Adipocyte (in vitro differentiated cells): ENCODE data around the gene GADD45A.
"Not testable (repeated sequence)": the region's sequence is repeated elsewhere in the genome, so short reads cannot be mapped to it uniquely, and the experiment has no call there.

ENCODE experiments used
- DNase-seq: peaks from one replicate; pipeline ENCODE4 v3.0.0-alpha.2; 2015; ENCODE audit warnings: low read depth
- H3K27me3 ChIP-seq: replicated peaks from 2 replicates; pipeline ENCODE4 v1.7.0; 2013; ENCODE audit warnings: mild to moderate bottlenecking, low read length, moderate library complexity; ENCODE audit not compliant: control insufficient read depth, insufficient read depth
- H3K36me3 ChIP-seq: 2 replicates; pipeline ENCODE4 v1.7.0; 2013; ENCODE audit warnings: low read length, mild to moderate bottlenecking, moderate library complexity; ENCODE audit not compliant: control insufficient read depth, insufficient read depth, severe bottlenecking
- H3K4me1 ChIP-seq: 2 replicates; pipeline ENCODE4 v1.7.0; 2013; ENCODE audit warnings: mild to moderate bottlenecking, low read length, moderate library complexity; ENCODE audit not compliant: control insufficient read depth, insufficient read depth
- H3K4me3 ChIP-seq: 2 replicates; pipeline ENCODE4 v1.7.0; 2013; ENCODE audit warnings: mild to moderate bottlenecking, low read length, moderate library complexity
- H3K9ac ChIP-seq: 2 replicates; pipeline ENCODE4 v1.7.0; 2013; ENCODE audit warnings: mild to moderate bottlenecking, low read length, moderate library complexity
- H3K9me3 ChIP-seq: 2 replicates; pipeline ENCODE4 v1.7.0; 2013; ENCODE audit warnings: mild to moderate bottlenecking, low read length, moderate library complexity; ENCODE audit not compliant: control insufficient read depth

Gene GADD45A

GRCh38 chr1:67723126-67723525 is 38.1 kb downstream of the GADD45A start:
- Histone ChIP-seq H3K4me1 (peaks cover 54% of the 10 kb centered on the region), H3K9ac (no peak overlapping the region), H3K9me3 (no peaks in the 10 kb centered on the region), H3K27me3 (no peaks in the 10 kb centered on the region), H3K36me3 (peaks cover 13% of the 10 kb centered on the region), H3K4me3 (no peak overlapping the region)
- no peak for DNase-seq

- DNase-seq = no peak
- Histone ChIP-seq H3K9me3 (no peaks in the 10 kb centered on the region), H3K4me1 (peaks cover 54% of the 10 kb centered on the region), H3K27me3 (no peaks in the 10 kb centered on the region), H3K36me3 (peaks cover 13% of the 10 kb centered on the region), H3K4me3 (peak overlapping the region; percentile 24), H3K9ac (no peak overlapping the region)
Observed at GRCh38 chr1:67723620-67724019, 38.6 kb downstream of the GADD45A start.

- no peak overlapping the region for H3K9ac ChIP-seq
- peak; percentile 66 for DNase-seq
- H3K4me3 ChIP-seq = no peak overlapping the region
- H3K27me3 ChIP-seq = no peaks in the 10 kb centered on the region
- H3K9me3 ChIP-seq = no peaks in the 10 kb centered on the region
- peaks cover 54% of the 10 kb centered on the region for H3K4me1 ChIP-seq
- H3K36me3 ChIP-seq = peaks cover 13% of the 10 kb centered on the region
Observed at GRCh38 chr1:67724928-67725560, 40.0 kb downstream of the GADD45A start.

GRCh38 chr1:67726224-67726623 is 41.2 kb downstream of the GADD45A start:
- H3K27me3 ChIP-seq = no peaks in the 10 kb centered on the region
- H3K9ac ChIP-seq = no peak overlapping the region
- H3K36me3 ChIP-seq = peaks cover 13% of the 10 kb centered on the region
- H3K4me3 ChIP-seq = no peak overlapping the region
- H3K9me3 ChIP-seq = no peaks in the 10 kb centered on the region
- peaks cover 54% of the 10 kb centered on the region for H3K4me1 ChIP-seq
- DNase-seq = no peak

DNA sequence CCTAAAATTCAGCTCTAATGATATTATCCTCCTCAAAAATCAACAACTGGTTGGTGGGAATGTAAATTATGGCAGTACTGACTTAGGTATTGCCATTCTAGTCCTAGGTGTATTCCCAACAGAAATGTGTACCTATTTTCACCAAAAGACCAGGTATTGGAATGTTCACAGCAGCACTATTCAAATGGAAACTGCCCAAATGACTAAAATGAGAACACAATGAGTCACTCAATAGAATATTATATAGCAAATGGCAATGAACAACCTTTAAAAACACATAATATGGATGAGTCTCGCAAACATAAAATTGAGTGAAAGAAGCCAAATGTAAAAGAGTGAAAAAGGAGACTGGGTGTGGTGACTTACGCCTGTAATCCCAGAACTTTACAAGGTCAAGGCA is 44.9 kb downstream of the GADD45A start:
- H3K27me3 ChIP-seq = no peaks in the 10 kb centered on the region
- DNase-seq = no peak
- H3K4me3 ChIP-seq = no peak overlapping the region
- H3K9ac ChIP-seq = no peak overlapping the region
- H3K9me3 ChIP-seq = no peaks in the 10 kb centered on the region
- peaks cover 13% of the 10 kb centered on the region for H3K36me3 ChIP-seq
- H3K4me1 ChIP-seq = peaks cover 48% of the 10 kb centered on the region

DNA sequence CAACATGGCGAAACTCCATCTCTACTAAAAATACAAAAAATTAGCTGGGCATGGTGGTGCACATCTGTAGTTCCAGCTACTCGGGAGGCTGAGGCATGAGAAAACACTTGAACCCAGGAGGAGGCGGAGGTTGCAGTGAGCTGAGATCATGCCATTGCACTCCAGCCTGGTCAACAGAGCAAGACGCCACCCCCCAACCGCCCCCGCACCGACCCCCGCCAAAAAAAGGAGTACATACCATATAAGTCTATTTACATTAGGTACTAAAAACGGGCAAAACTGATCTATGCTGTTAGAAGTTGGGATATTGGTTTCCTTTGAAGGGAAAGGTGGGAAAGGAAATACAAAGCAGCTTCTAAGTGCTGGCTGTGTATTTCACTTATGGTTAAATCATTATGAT is 45.3 kb downstream of the GADD45A start:
- not testable (repeated sequence) for H3K4me3 ChIP-seq, H3K9ac ChIP-seq, H3K27me3 ChIP-seq, DNase-seq, H3K9me3 ChIP-seq
- Histone ChIP-seq H3K36me3 (peaks cover 13% of the 10 kb centered on the region), H3K4me1 (peaks cover 48% of the 10 kb centered on the region)

GRCh38 chr1:67731322-67731721 is 46.3 kb downstream of the GADD45A start:
- Histone ChIP-seq H3K9ac (no peak overlapping the region), H3K4me1 (peaks cover 48% of the 10 kb centered on the region), H3K36me3 (peaks cover 13% of the 10 kb centered on the region), H3K4me3 (no peak overlapping the region), H3K9me3 (no peaks in the 10 kb centered on the region), H3K27me3 (no peaks in the 10 kb centered on the region)
- DNase-seq = no peak

- DNase-seq = no peak
- no peak overlapping the region for H3K4me3 ChIP-seq
- no peaks in the 10 kb centered on the region for H3K9me3 ChIP-seq
- no peak overlapping the region for H3K9ac ChIP-seq
- H3K36me3 ChIP-seq = peaks cover under 1% of the 10 kb centered on the region
- peaks cover 51% of the 10 kb centered on the region for H3K4me1 ChIP-seq
- H3K27me3 ChIP-seq = no peaks in the 10 kb centered on the region
Observed at GRCh38 chr1:67732750-67733151, 47.8 kb downstream of the GADD45A start.

DNA sequence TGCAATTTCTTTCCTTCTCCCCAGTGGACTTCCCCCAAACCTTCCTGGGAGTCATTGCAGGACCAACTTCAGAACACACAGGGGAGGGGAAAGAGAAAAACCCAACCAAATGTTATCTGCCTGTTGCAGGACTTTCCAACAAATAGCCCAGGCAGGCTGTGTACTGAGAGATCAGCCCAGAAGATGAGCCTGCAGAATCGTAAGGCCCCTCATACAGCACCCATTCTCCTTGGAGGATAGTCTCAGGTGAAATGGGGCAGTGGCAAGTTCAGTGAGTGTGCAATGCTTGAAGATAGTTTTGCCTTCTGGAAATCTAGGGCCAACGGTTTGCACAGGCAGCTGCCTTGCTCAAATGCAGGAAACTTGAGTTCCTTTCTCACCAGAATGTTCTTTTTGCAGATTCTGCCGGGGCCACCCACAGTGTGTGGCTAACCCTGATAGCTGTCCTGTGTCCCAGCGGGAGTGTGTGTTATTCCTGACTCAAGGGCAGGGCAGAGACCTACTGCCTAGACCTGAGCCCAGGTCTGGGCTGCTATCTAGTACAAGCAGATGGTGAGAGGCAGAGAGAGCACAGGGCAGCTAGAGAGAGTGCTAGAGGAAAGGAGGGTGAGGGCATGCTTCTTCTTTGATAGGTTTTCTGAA is 48.8 kb downstream of the GADD45A start:
- Histone ChIP-seq H3K36me3 (no peaks in the 10 kb centered on the region), H3K9ac (peak overlapping the region; percentile 2), H3K9me3 (no peaks in the 10 kb centered on the region), H3K27me3 (no peaks in the 10 kb centered on the region), H3K4me1 (peaks cover 51% of the 10 kb centered on the region), H3K4me3 (no peak overlapping the region)
- no peak for DNase-seq

- no peaks in the 10 kb centered on the region for H3K9me3 ChIP-seq
- no peak for DNase-seq
- peaks cover 51% of the 10 kb centered on the region for H3K4me1 ChIP-seq
- no peaks in the 10 kb centered on the region for H3K27me3 ChIP-seq
- H3K36me3 ChIP-seq = no peaks in the 10 kb centered on the region
- H3K4me3 ChIP-seq = no peak overlapping the region
- peak overlapping the region; percentile 2 for H3K9ac ChIP-seq
Observed at GRCh38 chr1:67734323-67734690, 49.3 kb downstream of the GADD45A start.

GRCh38 chr1:67735206-67735605 is 50.2 kb downstream of the GADD45A start:
- H3K9me3 ChIP-seq = no peaks in the 10 kb centered on the region
- H3K9ac ChIP-seq = peak overlapping the region; percentile 58
- no peak for DNase-seq
- no peak overlapping the region for H3K4me3 ChIP-seq
- H3K36me3 ChIP-seq = no peaks in the 10 kb centered on the region
- H3K27me3 ChIP-seq = no peaks in the 10 kb centered on the region
- H3K4me1 ChIP-seq = peaks cover 52% of the 10 kb centered on the region
